Smooth muscle cell of the pulmonary artery (primary cell): ENCODE results near the gene GSTT2. TPM values are rescaled to one million over a fixed set of nuclear protein-coding genes. Genes with fewer than 3 reads are reported as not detected.

Experiments
- total RNA-seq: library from RNA; depleted of rRNA; stranded (reverse); fragments of >200 nt; gene quantifications from 2 replicates; pipeline ENCODE4 v1.2.3, GENCODE V29; 2014

The GSTT2 gene
- total RNA-seq = not detected in 2 replicates

DNA sequence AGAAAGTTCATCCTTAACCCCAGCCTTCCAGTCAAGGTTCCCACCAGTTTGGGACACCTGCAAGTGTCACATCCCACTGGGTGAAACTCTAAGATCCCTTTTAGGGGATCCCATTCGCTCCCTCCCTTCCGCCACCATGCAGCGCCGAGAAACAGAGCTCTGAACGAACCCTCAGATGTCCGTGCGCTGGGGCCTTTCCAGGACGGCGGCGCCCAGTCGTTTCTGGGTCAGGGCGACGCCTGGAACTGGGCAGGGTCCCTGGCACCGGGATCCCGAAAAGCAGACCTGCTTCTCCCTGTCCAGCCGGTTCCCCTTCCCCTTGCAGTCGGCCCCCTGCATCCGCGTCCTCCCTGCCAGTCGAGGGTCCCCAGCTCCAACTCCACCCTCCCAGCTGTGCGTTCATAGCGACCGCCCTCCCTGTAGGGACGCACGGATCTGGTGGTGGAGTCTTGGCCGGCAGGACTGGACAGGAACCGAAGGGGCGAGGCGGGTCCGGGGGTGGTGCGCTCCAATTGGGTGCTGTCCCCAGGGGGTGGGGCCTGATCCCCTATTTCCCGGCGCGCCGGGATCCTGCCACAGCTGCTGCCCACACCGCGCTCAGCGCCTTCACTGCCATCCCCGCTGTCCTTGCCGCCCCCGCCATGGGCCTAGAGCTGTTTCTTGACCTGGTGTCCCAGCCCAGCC, at the start of gene GSTT2:
GSTT2 (plus strand) TSS at position 578 of the 684 bp plus-strand sequence.

DNA sequence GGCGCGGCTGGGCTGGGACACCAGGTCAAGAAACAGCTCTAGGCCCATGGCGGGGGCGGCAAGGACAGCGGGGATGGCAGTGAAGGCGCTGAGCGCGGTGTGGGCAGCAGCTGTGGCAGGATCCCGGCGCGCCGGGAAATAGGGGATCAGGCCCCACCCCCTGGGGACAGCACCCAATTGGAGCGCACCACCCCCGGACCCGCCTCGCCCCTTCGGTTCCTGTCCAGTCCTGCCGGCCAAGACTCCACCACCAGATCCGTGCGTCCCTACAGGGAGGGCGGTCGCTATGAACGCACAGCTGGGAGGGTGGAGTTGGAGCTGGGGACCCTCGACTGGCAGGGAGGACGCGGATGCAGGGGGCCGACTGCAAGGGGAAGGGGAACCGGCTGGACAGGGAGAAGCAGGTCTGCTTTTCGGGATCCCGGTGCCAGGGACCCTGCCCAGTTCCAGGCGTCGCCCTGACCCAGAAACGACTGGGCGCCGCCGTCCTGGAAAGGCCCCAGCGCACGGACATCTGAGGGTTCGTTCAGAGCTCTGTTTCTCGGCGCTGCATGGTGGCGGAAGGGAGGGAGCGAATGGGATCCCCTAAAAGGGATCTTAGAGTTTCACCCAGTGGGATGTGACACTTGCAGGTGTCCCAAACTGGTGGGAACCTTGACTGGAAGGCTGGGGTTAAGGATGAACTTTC, 18.7 kb upstream of the GSTT2 start, which contains the start of gene GSTT2B:
GSTT2B (minus strand) TSS at position 112 of the 688 bp plus-strand sequence; CDS start at position 48, 64 bp downstream.

DNA sequence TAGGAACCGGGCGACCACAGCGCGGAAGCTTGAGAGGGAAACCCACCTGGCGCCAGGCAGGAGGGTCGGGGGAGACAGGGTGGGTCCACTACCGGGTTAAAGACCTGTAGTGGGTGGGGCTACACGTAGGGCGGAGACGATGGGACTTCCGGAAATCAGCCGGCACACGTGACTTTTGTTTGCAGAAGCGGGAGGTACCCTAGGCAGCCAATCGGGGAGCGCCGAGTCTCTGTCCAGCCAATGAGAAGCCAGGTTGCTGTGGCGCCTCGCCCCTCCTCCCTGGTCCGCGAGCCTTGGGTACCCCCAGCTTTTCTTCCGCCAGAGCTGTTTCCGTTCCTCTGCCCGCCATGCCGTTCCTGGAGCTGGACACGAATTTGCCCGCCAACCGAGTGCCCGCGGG, 13.4 kb upstream of the GSTT2 start, which contains the start of gene DDTL:
DDTL (plus strand) TSS at position 321 of the 400 bp plus-strand sequence; CDS start at position 348, 27 bp downstream.

DNA sequence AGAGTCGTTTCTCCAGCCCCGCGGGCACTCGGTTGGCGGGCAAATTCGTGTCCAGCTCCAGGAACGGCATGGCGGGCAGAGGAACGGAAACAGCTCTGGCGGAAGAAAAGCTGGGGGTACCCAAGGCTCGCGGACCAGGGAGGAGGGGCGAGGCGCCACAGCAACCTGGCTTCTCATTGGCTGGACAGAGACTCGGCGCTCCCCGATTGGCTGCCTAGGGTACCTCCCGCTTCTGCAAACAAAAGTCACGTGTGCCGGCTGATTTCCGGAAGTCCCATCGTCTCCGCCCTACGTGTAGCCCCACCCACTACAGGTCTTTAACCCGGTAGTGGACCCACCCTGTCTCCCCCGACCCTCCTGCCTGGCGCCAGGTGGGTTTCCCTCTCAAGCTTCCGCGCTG, 5.6 kb upstream of the GSTT2 start, which contains the start of gene DDT:
DDT (minus strand) TSS at position 97 of the 400 bp plus-strand sequence; CDS start at position 70, 27 bp downstream.

DNA sequence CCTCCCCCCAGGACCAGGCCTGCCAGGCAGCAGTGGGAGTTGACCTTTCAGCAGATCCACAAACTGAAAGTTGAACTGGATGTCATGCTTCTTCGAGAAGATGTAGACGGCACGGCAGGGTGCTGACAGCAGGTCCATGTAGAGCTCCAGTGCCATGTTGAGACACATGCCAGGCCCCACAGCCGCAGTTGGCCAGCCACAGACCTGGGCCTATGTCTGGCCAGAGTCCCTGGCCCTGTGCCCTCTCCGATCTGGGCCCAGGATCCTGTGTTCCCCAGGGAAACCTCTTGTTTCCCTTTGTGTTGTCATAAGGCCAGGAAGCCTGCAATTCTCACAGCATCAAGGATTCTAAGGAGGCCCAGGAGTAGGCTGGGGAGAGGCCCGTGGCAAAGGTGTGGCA, 25.3 kb downstream of the GSTT2 start, which contains the start of gene GSTT4:
GSTT4 (minus strand) TSS at position 253 of the 400 bp plus-strand sequence; CDS start at position 156, 97 bp downstream.

Other genes with a start within 250 kb of the GSTT2 start
- 6.2 and 7.8 TPM in 2 replicates for gene ZNF70, start 229.0 kb upstream of the GSTT2 start, total RNA-seq
- not detected in 2 replicates for gene VPREB3, start 225.7 kb upstream of the GSTT2 start, total RNA-seq
- gene C22orf15, start 217.1 kb upstream of the GSTT2 start, total RNA-seq = 1.4 and 1.8 TPM in 2 replicates
- 8.6 and 10.8 TPM in 2 replicates for gene CHCHD10, start 212.2 kb upstream of the GSTT2 start, total RNA-seq
- 37.1 and 38.2 TPM in 2 replicates for gene MMP11, start 207.3 kb upstream of the GSTT2 start, total RNA-seq
- gene SMARCB1, start 193.2 kb upstream of the GSTT2 start, total RNA-seq = 31.9 and 32.0 TPM in 2 replicates
- 0.85 and 0.89 TPM in 2 replicates for gene DERL3, start 141.1 kb upstream of the GSTT2 start, total RNA-seq
- gene SLC2A11, start 122.3 kb upstream of the GSTT2 start, total RNA-seq = 13.4 and 19.0 TPM in 2 replicates
- gene MIF, start 85.8 kb upstream of the GSTT2 start, total RNA-seq = 361 and 389 TPM in 2 replicates
- gene GSTT2B, start 18.9 kb upstream of the GSTT2 start, total RNA-seq = 1.3 and 2.0 TPM in 2 replicates
- gene DDTL, start 13.2 kb upstream of the GSTT2 start, total RNA-seq = 0.76 and 0.85 TPM in 2 replicates
- 115 and 165 TPM in 2 replicates for gene DDT, start 5.7 kb upstream of the GSTT2 start, total RNA-seq
- 0.07 TPM in 1 of 2 replicates, not detected in the other for gene GSTT4, start 25.3 kb downstream of the GSTT2 start, total RNA-seq
- gene CABIN1, start 31.2 kb downstream of the GSTT2 start, total RNA-seq = 68.5 and 88.0 TPM in 2 replicates
- 46.2 and 79.1 TPM in 2 replicates for gene SUSD2, start 201.4 kb downstream of the GSTT2 start, total RNA-seq